Transverse colon (tissue), 4 donors: ENCODE measurements around the gene ZPBP2. TPM values are rescaled to one million over a fixed set of nuclear protein-coding genes. Genes with fewer than 3 reads are reported as not detected.

Source experiments
- DNase-seq: peaks from one replicate; pipeline ENCODE4 v3.0.0-alpha.2; 2019
- H3K27ac ChIP-seq, 4 donors: fragments of 200-600 bp; sonication (generic); 2 replicates each; pipeline ENCODE4 v1.5.1; 2016 to 2018; ENCODE audit warnings: inconsistent platforms in 4 of 4
- H3K27me3 ChIP-seq: fragments of 200-600 bp; sonication (generic); 2 replicates; pipeline ENCODE4 v1.5.1; 2017; ENCODE audit warnings: inconsistent platforms
- H3K36me3 ChIP-seq, 4 donors: fragments of 200-600 bp; sonication (generic); 2 replicates each; pipeline ENCODE4 v1.5.1; 2017 to 2019; ENCODE audit warnings: inconsistent platforms in 4 of 4
- H3K4me1 ChIP-seq, 4 donors: fragments of 200-600 bp; sonication (generic); 2 replicates each; pipeline ENCODE4 v1.5.1; 2017 to 2020; ENCODE audit warnings: inconsistent platforms in 4 of 4
- H3K4me3 ChIP-seq, 4 donors: fragments of 200-600 bp; sonication (generic); 1 replicate in 1 of 4; 2 replicates in 3 of 4; pipeline versions ENCODE4 v1.5.1 to v1.6.1; 2017 to 2019; ENCODE audit warnings: inconsistent platforms in 4 of 4
- H3K9me3 ChIP-seq, 2 donors: fragments of 200-600 bp; sonication (generic); 2 replicates each; pipeline ENCODE4 v1.5.1; 2017 to 2019; ENCODE audit warnings: inconsistent platforms in 2 of 2
- EP300 ChIP-seq: sonication (generic); formaldehyde crosslinking; IDR thresholded peaks from one replicate; pipeline ENCODE4 v1.6.1; 2017; ENCODE audit warnings: antibody characterized with exemption, low read depth
- POLR2A ChIP-seq: fragments of 450-650 bp; IDR thresholded peaks from one replicate; pipeline ENCODE4 v1.6.1; 2016; ENCODE audit warnings: antibody characterized with exemption, mild to moderate bottlenecking, moderate library complexity
- POLR2AphosphoS5 ChIP-seq, 3 donors: sonication (generic); formaldehyde crosslinking; IDR thresholded peaks; one replicate each; pipeline ENCODE4 v1.6.1; 2016; ENCODE audit warnings: antibody characterized with exemption in 3 of 3
- WGBS, 2 donors: methylation state at CpG; one replicate each; pipeline ENCODE4 v1.1.5; 2018; ENCODE audit warnings: low coverage in 1 of 2; 5-methylcytosine and 5-hydroxymethylcytosine counted together
- in situ Hi-C, 4 donors: fragments of 200-750 bp; cut with MboI; loops; one replicate each; pipeline versions ENCODE4 v1.15.0 to v1.15.1; 2017; ENCODE audit warnings: low sequenced_read_pairs in 3 of 4, low pct_ligation_motif_present in 1 of 4, low pct_unique_long_range_greater_than_20kb in 1 of 4
- intact Hi-C: fragments of 100-400 bp; cut with DNase I; formaldehyde crosslinking; loops from one replicate; pipeline ENCODE4 v1.15.1; 2023; ENCODE audit warnings: low total_unique reads
- small RNA-seq, 4 donors: library from RNA; depleted of rRNA; stranded (forward); fragments of <200 nt; gene quantifications; one replicate each; pipeline ENCODE3, GENCODE V24; 2016
- total RNA-seq, 4 donors: library from RNA; depleted of rRNA; stranded (reverse); fragments of >200 nt; gene quantifications; one replicate each; pipeline ENCODE4 v1.1.0, GENCODE V29; 2016
- TF ChIP-seq, protein P1 (sequence below), 5 experiments: fragments of 200-600 bp in 3 of 5; fragments of 450-650 bp in 2 of 5; sonication (generic) in 3 of 5; IDR thresholded peaks; 1 replicate in 2 of 5; 2 replicates in 3 of 5; pipeline ENCODE4 v1.5.1; 2016 to 2017; ENCODE audit warnings: antibody characterized with exemption in 5 of 5, inconsistent platforms in 3 of 5, mild to moderate bottlenecking in 2 of 5, moderate library complexity in 1 of 5

Gene ZPBP2
- total RNA-seq, 4 donors from 2014 or later = 0.27 TPM; not detected in 3

GRCh38 chr17:39926135-39926587 is 58.2 kb downstream of the ZPBP2 start:
- Histone ChIP-seq H3K27ac (peak overlapping the region; percentile 87 to 96 (median 90)), H3K27me3 (no peaks in the 10 kb centered on the region), H3K9me3 (no peaks in the 10 kb centered on the region), H3K36me3 (peaks cover 0 to 20% (median 6%) of the 10 kb centered on the region in 4 donors), H3K4me1 (peaks cover 20 to 35% (median 28%) of the 10 kb centered on the region in 4 donors), H3K4me3 (peak overlapping the region in 3 of 4 donors; percentile 63 to 79 (median 76))
- intact Hi-C loops (no loop called here), in situ Hi-C loops (no loop called here)
- 6 to 29% methylated on average over 2 to 4 of the region's 4 CpGs for WGBS, 2 donors
- DNase-seq = no peak
- TF ChIP-seq EP300 = no peak
- TF ChIP-seq, protein P1, sequence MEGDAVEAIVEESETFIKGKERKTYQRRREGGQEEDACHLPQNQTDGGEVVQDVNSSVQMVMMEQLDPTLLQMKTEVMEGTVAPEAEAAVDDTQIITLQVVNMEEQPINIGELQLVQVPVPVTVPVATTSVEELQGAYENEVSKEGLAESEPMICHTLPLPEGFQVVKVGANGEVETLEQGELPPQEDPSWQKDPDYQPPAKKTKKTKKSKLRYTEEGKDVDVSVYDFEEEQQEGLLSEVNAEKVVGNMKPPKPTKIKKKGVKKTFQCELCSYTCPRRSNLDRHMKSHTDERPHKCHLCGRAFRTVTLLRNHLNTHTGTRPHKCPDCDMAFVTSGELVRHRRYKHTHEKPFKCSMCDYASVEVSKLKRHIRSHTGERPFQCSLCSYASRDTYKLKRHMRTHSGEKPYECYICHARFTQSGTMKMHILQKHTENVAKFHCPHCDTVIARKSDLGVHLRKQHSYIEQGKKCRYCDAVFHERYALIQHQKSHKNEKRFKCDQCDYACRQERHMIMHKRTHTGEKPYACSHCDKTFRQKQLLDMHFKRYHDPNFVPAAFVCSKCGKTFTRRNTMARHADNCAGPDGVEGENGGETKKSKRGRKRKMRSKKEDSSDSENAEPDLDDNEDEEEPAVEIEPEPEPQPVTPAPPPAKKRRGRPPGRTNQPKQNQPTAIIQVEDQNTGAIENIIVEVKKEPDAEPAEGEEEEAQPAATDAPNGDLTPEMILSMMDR (IDR thresholded peaks at IDR 0.05) = no peak
- TF ChIP-seq POLR2A = no peak

GRCh38 chr17:39926588-39927100 is 58.6 kb downstream of the ZPBP2 start:
- Histone ChIP-seq H3K36me3 (peaks cover 0 to 20% (median 6%) of the 10 kb centered on the region in 4 donors), H3K27ac (peak overlapping the region; percentile 87 to 96 (median 90)), H3K9me3 (no peaks in the 10 kb centered on the region), H3K4me3 (peak overlapping the region; percentile 63 to 91 (median 78)), H3K4me1 (peaks cover 20 to 35% (median 28%) of the 10 kb centered on the region in 4 donors), H3K27me3 (no peaks in the 10 kb centered on the region)
- 2% methylated on average over 13 of the region's 15 CpGs; no CpG with 5 or more reads in 1 of the 2 donors for WGBS, 2 donors
- in situ Hi-C loops = no loop called here
- intact Hi-C loops = no loop called here
- TF ChIP-seq POLR2AphosphoS5 (IDR thresholded peaks at IDR 0.05) = peak in 1 of 3 donors; percentile 3
- TF ChIP-seq, protein P1 (IDR thresholded peaks at IDR 0.05) = no peak
- peak; percentile 60 for DNase-seq

Small RNAs within 50 kb of the gene (small RNA-seq; reads per million reads assigned to genes)
- gene AC090844.1 = 0 reads per million in 4 donors

Other genes starting within 250 kb of the ZPBP2 start
- 100 to 1,000 TPM; 125 to 509 (median 223) TPM for gene PPP1R1B, start 241.2 kb upstream of the ZPBP2 start, total RNA-seq
- gene STARD3, start 231.1 kb upstream of the ZPBP2 start, total RNA-seq = 100 to 1,000 TPM in 1 of 4 donors, 10 to 100 TPM in 3; 63.5 to 193 (median 73.2) TPM
- 1 to 10 TPM in 1 of 4 donors, under 1 TPM in 1, not detected in 2; 0.64 to 1.9 TPM for gene TCAP, start 202.9 kb upstream of the ZPBP2 start, total RNA-seq
- 10 to 100 TPM in 1 of 4 donors, 1 to 10 TPM in 2, under 1 TPM in 1; 0.80 to 48.3 (median 1.3) TPM for gene PNMT, start 199.7 kb upstream of the ZPBP2 start, total RNA-seq
- gene PGAP3, start 180.1 kb upstream of the ZPBP2 start, total RNA-seq = 10 to 100 TPM; 19.9 to 82.6 (median 46.2) TPM
- gene ERBB2, start 168.1 kb upstream of the ZPBP2 start, total RNA-seq = 100 to 1,000 TPM; 175 to 439 (median 234) TPM
- gene MIEN1, start 137.7 kb upstream of the ZPBP2 start, total RNA-seq = 100 to 1,000 TPM in 3 of 4 donors, 10 to 100 TPM in 1; 99.3 to 215 (median 109) TPM
- gene GRB7, start 130.3 kb upstream of the ZPBP2 start, total RNA-seq = 10 to 100 TPM; 25.9 to 44.5 (median 32.3) TPM
- 10 to 100 TPM in 1 of 4 donors, 1 to 10 TPM in 3; 2.2 to 13.5 (median 3.0) TPM for gene IKZF3, start 3.9 kb upstream of the ZPBP2 start, total RNA-seq
- 100 to 1,000 TPM; 109 to 142 (median 116) TPM for gene GSDMB, start 50.4 kb downstream of the ZPBP2 start, total RNA-seq
- gene ORMDL3, start 59.4 kb downstream of the ZPBP2 start, total RNA-seq = 10 to 100 TPM; 47.4 to 78.9 (median 56.7) TPM
- not detected for gene LRRC3C, start 59.5 kb downstream of the ZPBP2 start, total RNA-seq
- 1 to 10 TPM in 1 of 4 donors, not detected in 3; 3.7 TPM for gene GSDMA, start 94.8 kb downstream of the ZPBP2 start, total RNA-seq
- 100 to 1,000 TPM in 3 of 4 donors, 10 to 100 TPM in 1; 80.7 to 117 (median 112) TPM for gene PSMD3, start 112.6 kb downstream of the ZPBP2 start, total RNA-seq
- 10 to 100 TPM in 1 of 4 donors, 1 to 10 TPM in 1, not detected in 2; 2.6 to 38.9 TPM for gene CSF3, start 147.2 kb downstream of the ZPBP2 start, total RNA-seq
- 100 to 1,000 TPM in 2 of 4 donors, 10 to 100 TPM in 2; 64.3 to 294 (median 112) TPM for gene MED24, start 186.2 kb downstream of the ZPBP2 start, total RNA-seq
- gene THRA, start 194.8 kb downstream of the ZPBP2 start, total RNA-seq = 10 to 100 TPM; 32.6 to 82.6 (median 58.6) TPM
- 10 to 100 TPM in 1 of 4 donors, 1 to 10 TPM in 3; 4.8 to 18.0 (median 7.3) TPM for gene NR1D1, start 232.4 kb downstream of the ZPBP2 start, total RNA-seq